Naive thymus-derived CD4-positive, alpha-beta T cell (primary cell): ENCODE data around the gene NTRK2. TPM values are rescaled to one million over a fixed set of nuclear protein-coding genes. Genes with fewer than 3 reads are reported as not detected.

Source experiments
- ATAC-seq: fragments of 150-1000 bp; cut with Tn5 transposase; 2 replicates; pipeline ENCODE4 v1.10.0; 2021; ENCODE audit warnings: mild to moderate bottlenecking, moderate library complexity
- CTCF ChIA-PET: fragments of 350-600 bp; sonication (Branson Sonifier 250); formaldehyde crosslinking; loops from one replicate; lab custom pipeline; 2021; ENCODE audit warnings: antibody characterized with exemption; lab: Charles Lee
- POLR2A ChIA-PET: fragments of 350-600 bp; sonication (Branson Sonifier 250); formaldehyde crosslinking; loops from one replicate; lab custom pipeline; 2021; ENCODE audit warnings: antibody characterized with exemption, inconsistent platforms; lab: Charles Lee
- DNase-seq, 9 donors: peaks; one replicate each; pipeline versions ENCODE4 v3.0.0 to v3.0.0-alpha.2; 2020 to 2022; ENCODE audit warnings: mixed read lengths in 1 of 9
- H3K27ac ChIP-seq: one replicate; pipeline ENCODE4 v1.7.0; 2013; ENCODE audit warnings: mild to moderate bottlenecking, low read depth, low read length, moderate library complexity
- H3K27me3 ChIP-seq, 2 donors: one replicate each; pipeline ENCODE4 v1.7.0; 2013; ENCODE audit warnings: low read length in 2 of 2, mild to moderate bottlenecking in 2 of 2, moderate library complexity in 2 of 2; ENCODE audit not compliant: control insufficient read depth in 2 of 2, insufficient read depth in 2 of 2
- H3K36me3 ChIP-seq, 3 experiments: 1 replicate in 2 of 3; 2 replicates in 1 of 3; pipeline ENCODE4 v1.7.0; 2013; ENCODE audit warnings: low read length in 3 of 3, mild to moderate bottlenecking in 3 of 3, moderate library complexity in 1 of 3; ENCODE audit not compliant: insufficient read depth in 3 of 3, control insufficient read depth in 2 of 3
- H3K4me1 ChIP-seq, 2 donors: one replicate each; pipeline ENCODE4 v1.7.0; 2013; ENCODE audit warnings: low read length in 2 of 2, mild to moderate bottlenecking in 2 of 2, moderate library complexity in 1 of 2; ENCODE audit not compliant: control insufficient read depth in 2 of 2, insufficient read depth in 2 of 2
- H3K4me3 ChIP-seq: 2 replicates; pipeline ENCODE4 v1.7.0; 2013; ENCODE audit warnings: mild to moderate bottlenecking, low read length
- H3K9me3 ChIP-seq, 3 experiments: 1 replicate in 2 of 3; 2 replicates in 1 of 3; pipeline ENCODE4 v1.7.0; 2013; ENCODE audit warnings: low read length in 3 of 3; ENCODE audit not compliant: control insufficient read depth in 2 of 3
- H3K27ac Mint-ChIP-seq, 9 donors: one replicate each; pipeline ENCODE4 v1.8.0; 2020 to 2022; ENCODE audit warnings: mixed read lengths in 9 of 9, mild to moderate bottlenecking in 8 of 9, moderate library complexity in 5 of 9, inconsistent platforms in 2 of 9
- H3K27me3 Mint-ChIP-seq, 5 donors: one replicate each; pipeline ENCODE4 v1.8.0; 2021 to 2022; ENCODE audit warnings: mixed read lengths in 5 of 5, mild to moderate bottlenecking in 1 of 5
- H3K36me3 Mint-ChIP-seq, 5 donors: one replicate each; pipeline ENCODE4 v1.8.0; 2020 to 2022; ENCODE audit warnings: mixed read lengths in 5 of 5, mild to moderate bottlenecking in 3 of 5, inconsistent platforms in 1 of 5
- H3K4me1 Mint-ChIP-seq, 7 donors: one replicate each; pipeline ENCODE4 v1.8.0; 2020 to 2022; ENCODE audit warnings: mixed read lengths in 7 of 7, mild to moderate bottlenecking in 3 of 7, inconsistent platforms in 1 of 7
- H3K4me3 Mint-ChIP-seq, 10 donors: one replicate each; pipeline ENCODE4 v1.8.0; 2020 to 2022; ENCODE audit warnings: mild to moderate bottlenecking in 10 of 10, mixed read lengths in 10 of 10, moderate library complexity in 6 of 10, inconsistent platforms in 2 of 10
- H3K9me3 Mint-ChIP-seq, 11 donors: one replicate each; pipeline ENCODE4 v1.8.0; 2020 to 2022; ENCODE audit warnings: mixed read lengths in 11 of 11, mild to moderate bottlenecking in 4 of 11, inconsistent platforms in 1 of 11, moderate library complexity in 1 of 11
- intact Hi-C, 2 donors: fragments of 100-400 bp; cut with micrococcal nuclease; formaldehyde crosslinking; loops; one replicate each; pipeline ENCODE4 v1.15.1; 2023
- polyA plus RNA-seq, 2 donors: library from polyadenylated mRNA; unstranded; fragments of 300-500 nt; fragmentation: Illumina TruSeq; gene quantifications; one replicate each; pipeline ENCODE4 v1.2.3, GENCODE V29; 2021
- total RNA-seq, 6 experiments: library from RNA in 5 of 6; stranded (reverse) in 5 of 6; gene quantifications; 1 replicate in 5 of 6; 2 replicates in 1 of 6; pipeline ENCODE4 v1.2.3 and lab custom pipeline; 2021 to 2026

Gene NTRK2
- total and polyA plus RNA-seq, 7 experiments from 2014 or later = 0.07 to 1.2 TPM; not detected in 5

GRCh38 chr9:84900421-84900820 lies 230.9 kb downstream of the NTRK2 start:
- no peak for ATAC-seq
- no peak for DNase-seq
- Histone ChIP-seq H3K27me3 (no peaks in the 10 kb centered on the region), H3K4me1 (no peaks in the 10 kb centered on the region), H3K9me3 (no peaks in the 10 kb centered on the region), H3K4me3 (no peak overlapping the region), H3K36me3 (no peaks in the 10 kb centered on the region), H3K27ac (no peak overlapping the region)
- ChIA-PET POLR2A (no interaction called here), CTCF (no interaction called here)
- Mint-ChIP-seq H3K36me3 (no peaks in the 10 kb centered on the region), H3K4me3 (no peak overlapping the region), H3K4me1 (no peaks in the 10 kb centered on the region), H3K27ac (no peak overlapping the region), H3K9me3 (peaks cover 0 to 4% (median 0%) of the 10 kb centered on the region in 11 donors), H3K27me3 (peaks cover 0 to 12% (median 8%) of the 10 kb centered on the region in 5 donors)
- intact Hi-C loops = no loop called here

GRCh38 chr9:84903963-84904362 lies 234.4 kb downstream of the NTRK2 start:
- peaks cover 0 to 5% (median 0%) of the 10 kb centered on the region in 5 donors for H3K36me3 Mint-ChIP-seq
- ChIA-PET POLR2A (no interaction called here), CTCF (no interaction called here)

GRCh38 chr9:84916769-84917168 lies 247.2 kb downstream of the NTRK2 start:
- no peaks in the 10 kb centered on the region for H3K4me1 Mint-ChIP-seq
- H3K27ac Mint-ChIP-seq = no peak overlapping the region
- H3K36me3 ChIP-seq = no peaks in the 10 kb centered on the region
- H3K27me3 ChIP-seq = no peaks in the 10 kb centered on the region
- H3K9me3 Mint-ChIP-seq = peaks cover 0 to 5% (median 0%) of the 10 kb centered on the region in 11 donors
- H3K27me3 Mint-ChIP-seq = peaks cover 0 to 17% (median 6%) of the 10 kb centered on the region in 5 donors
- CTCF ChIA-PET = no interaction called here
- ATAC-seq (no peak), DNase-seq (no peak)
- no peaks in the 10 kb centered on the region for H3K4me1 ChIP-seq
- H3K36me3 Mint-ChIP-seq = no peaks in the 10 kb centered on the region
- intact Hi-C loops = no loop called here
- no peak overlapping the region for H3K4me3 Mint-ChIP-seq
- H3K9me3 ChIP-seq = no peaks in the 10 kb centered on the region
- POLR2A ChIA-PET = no interaction called here
- H3K4me3 ChIP-seq = no peak overlapping the region
- no peak overlapping the region for H3K27ac ChIP-seq

More at GRCh38 chr9:84903963-84904362, 234.4 kb downstream of the NTRK2 start:
- intact Hi-C loops = no loop called here
- Histone ChIP-seq H3K27me3 (no peaks in the 10 kb centered on the region), H3K4me3 (no peak overlapping the region), H3K9me3 (no peaks in the 10 kb centered on the region), H3K36me3 (no peaks in the 10 kb centered on the region), H3K27ac (no peak overlapping the region), H3K4me1 (no peaks in the 10 kb centered on the region)
- DNase-seq (no peak), ATAC-seq (no peak)
- Mint-ChIP-seq H3K4me3 (no peak overlapping the region), H3K27me3 (peaks cover 3 to 18% (median 16%) of the 10 kb centered on the region in 5 donors), H3K9me3 (peaks cover 0 to 4% (median 0%) of the 10 kb centered on the region in 11 donors), H3K27ac (no peak overlapping the region), H3K4me1 (no peaks in the 10 kb centered on the region)

- DNase-seq (no peak), ATAC-seq (no peak)
- Mint-ChIP-seq H3K27ac (no peak overlapping the region), H3K4me1 (no peaks in the 10 kb centered on the region), H3K27me3 (peaks cover 0 to 17% (median 6%) of the 10 kb centered on the region in 5 donors), H3K4me3 (no peak overlapping the region), H3K36me3 (no peaks in the 10 kb centered on the region), H3K9me3 (peaks cover 0 to 5% (median 0%) of the 10 kb centered on the region in 11 donors)
- intact Hi-C loops = no loop called here
- no peak overlapping the region for H3K27ac ChIP-seq
- no peaks in the 10 kb centered on the region for H3K27me3 ChIP-seq
- CTCF ChIA-PET = no interaction called here
- H3K9me3 ChIP-seq = no peaks in the 10 kb centered on the region
- no peak overlapping the region for H3K4me3 ChIP-seq
- no peaks in the 10 kb centered on the region for H3K4me1 ChIP-seq
- H3K36me3 ChIP-seq = no peaks in the 10 kb centered on the region
- POLR2A ChIA-PET = no interaction called here
These were observed 248.0 kb downstream of the NTRK2 start for GRCh38 chr9:84917366-84918070.

GRCh38 chr9:84919440-84919839 lies 249.9 kb downstream of the NTRK2 start:
- ChIA-PET CTCF (no interaction called here), POLR2A (no interaction called here)
- Histone ChIP-seq H3K9me3 (no peaks in the 10 kb centered on the region), H3K27ac (no peak overlapping the region), H3K27me3 (no peaks in the 10 kb centered on the region), H3K4me3 (no peak overlapping the region), H3K36me3 (no peaks in the 10 kb centered on the region), H3K4me1 (no peaks in the 10 kb centered on the region)
- ATAC-seq = no peak
- peaks cover 0 to 5% (median 0%) of the 10 kb centered on the region in 11 donors for H3K9me3 Mint-ChIP-seq
- H3K36me3 Mint-ChIP-seq = no peaks in the 10 kb centered on the region
- H3K27me3 Mint-ChIP-seq = peaks cover 0 to 17% (median 6%) of the 10 kb centered on the region in 5 donors
- no peak overlapping the region for H3K27ac Mint-ChIP-seq
- no peaks in the 10 kb centered on the region for H3K4me1 Mint-ChIP-seq
- DNase-seq = no peak
- intact Hi-C loops = no loop called here
- no peak overlapping the region for H3K4me3 Mint-ChIP-seq

GRCh38 chr9:84921175-84921574 lies 251.6 kb downstream of the NTRK2 start:
- H3K9me3 ChIP-seq = no peaks in the 10 kb centered on the region
- DNase-seq = no peak
- Mint-ChIP-seq H3K36me3 (no peaks in the 10 kb centered on the region), H3K4me3 (no peak overlapping the region), H3K4me1 (no peaks in the 10 kb centered on the region), H3K27ac (no peak overlapping the region), H3K27me3 (peaks cover 0 to 15% (median 7%) of the 10 kb centered on the region in 5 donors), H3K9me3 (peaks cover 0 to 5% (median 0%) of the 10 kb centered on the region in 11 donors)
- H3K4me3 ChIP-seq = no peak overlapping the region
- POLR2A ChIA-PET = no interaction called here
- intact Hi-C loops = no loop called here
- no peak overlapping the region for H3K27ac ChIP-seq
- CTCF ChIA-PET = no interaction called here
- no peaks in the 10 kb centered on the region for H3K4me1 ChIP-seq
- no peaks in the 10 kb centered on the region for H3K27me3 ChIP-seq
- no peaks in the 10 kb centered on the region for H3K36me3 ChIP-seq
- ATAC-seq = no peak

GRCh38 chr9:84922051-84922450 lies 252.5 kb downstream of the NTRK2 start:
- CTCF ChIA-PET = no interaction called here
- peaks cover 0 to 5% (median 0%) of the 10 kb centered on the region in 11 donors for H3K9me3 Mint-ChIP-seq
- no peaks in the 10 kb centered on the region for H3K36me3 ChIP-seq
- H3K4me1 ChIP-seq = no peaks in the 10 kb centered on the region
- no peak overlapping the region for H3K27ac ChIP-seq
- no peak overlapping the region for H3K27ac Mint-ChIP-seq
- intact Hi-C loops = no loop called here
- no peaks in the 10 kb centered on the region for H3K36me3 Mint-ChIP-seq
- H3K4me3 ChIP-seq = no peak overlapping the region
- H3K27me3 ChIP-seq = no peaks in the 10 kb centered on the region
- H3K4me1 Mint-ChIP-seq = no peaks in the 10 kb centered on the region
- no peaks in the 10 kb centered on the region for H3K9me3 ChIP-seq
- peaks cover 0 to 15% (median 7%) of the 10 kb centered on the region in 5 donors for H3K27me3 Mint-ChIP-seq
- no peak overlapping the region for H3K4me3 Mint-ChIP-seq
- POLR2A ChIA-PET = no interaction called here
- no peak for ATAC-seq
- no peak for DNase-seq
